ENCODE data around the gene POLR2L. TPM values are rescaled to one million over a fixed set of nuclear protein-coding genes. Genes with fewer than 3 reads are reported as not detected.

POLR2L gene
- polyA plus RNA-seq, 1 of the 3 experiments (the other 2 are of a cell fraction) = 540 TPM

- Histone ChIP-seq H3K9me2 (no peaks in the 10 kb centered on the region), H3K9ac (no peak overlapping the region), H3K36me3 (replicated peaks in 1 of 2; ENCODE audit: control insufficient read depth in 1 of 2, insufficient read depth in 2 of 2, low read length in 1 of 2) (peaks cover 0 to 13% of the 10 kb centered on the region in 2 experiments), H3K4me1 (ENCODE audit: control insufficient read depth in 1 of 2, insufficient read depth in 2 of 2, low read depth in 1 of 2, low read length in 1 of 2) (no peaks in the 10 kb centered on the region), H3K27me3 (ENCODE audit: insufficient read depth) (no peaks in the 10 kb centered on the region), H2AFZ (ENCODE audit: low read depth) (no peak overlapping the region), H3K27ac (ENCODE audit: low read depth in 2 of 2, low read length in 1 of 2) (no peak overlapping the region), H3K9me3 (no peaks in the 10 kb centered on the region), H3F3A (replicated peaks; ENCODE audit: insufficient read depth) (peaks cover 3% of the 10 kb centered on the region), H3K4me3 (ENCODE audit: low read depth in 2 of 2, low read length in 1 of 2) (no peak overlapping the region), H4K20me1 (ENCODE audit: insufficient read depth) (no peaks in the 10 kb centered on the region), H3K79me2 (ENCODE audit: insufficient read depth) (no peaks in the 10 kb centered on the region), H3K4me2 (no peak overlapping the region)
- DNase-seq = no peak
- ChIA-PET CTCF (interaction anchor here (0.8 kb wide), 1 partner anchor 32 kb away, joined by 3 read pairs; no protein-coding TSS in a partner anchor), POLR2A (no interaction called here)
- 100% methylated on average over 1 of the region's 10 CpGs for WGBS (ENCODE audit: low lambda C conversion rate)
- TF ChIP-seq YY1 (IDR thresholded peaks at IDR 0.05; ENCODE audit: low read depth) (no peak), REST (IDR thresholded peaks at IDR 0.05; ENCODE audit: low read depth, low read length) (no peak)
Measured at GRCh38 chr11:883527-883926, 41.2 kb upstream of the POLR2L start.

- Histone ChIP-seq H3K4me2 (no peak overlapping the region), H4K20me1 (ENCODE audit: insufficient read depth) (no peaks in the 10 kb centered on the region), H3K27me3 (ENCODE audit: insufficient read depth) (no peaks in the 10 kb centered on the region), H2AFZ (ENCODE audit: low read depth) (no peak overlapping the region), H3F3A (replicated peaks; ENCODE audit: insufficient read depth) (peaks cover 3% of the 10 kb centered on the region), H3K4me1 (ENCODE audit: control insufficient read depth in 1 of 2, insufficient read depth in 2 of 2, low read depth in 1 of 2, low read length in 1 of 2) (no peaks in the 10 kb centered on the region), H3K9ac (no peak overlapping the region), H3K27ac (ENCODE audit: low read depth in 2 of 2, low read length in 1 of 2) (no peak overlapping the region), H3K9me2 (no peaks in the 10 kb centered on the region), H3K4me3 (ENCODE audit: low read depth in 2 of 2, low read length in 1 of 2) (no peak overlapping the region), H3K9me3 (no peaks in the 10 kb centered on the region), H3K79me2 (ENCODE audit: insufficient read depth) (no peaks in the 10 kb centered on the region), H3K36me3 (replicated peaks in 1 of 2; ENCODE audit: control insufficient read depth in 1 of 2, insufficient read depth in 2 of 2, low read length in 1 of 2) (peaks cover 0 to 6% of the 10 kb centered on the region in 2 experiments)
- ChIA-PET POLR2A (no interaction called here), CTCF (no interaction called here)
- no peak for DNase-seq
- 97% methylated on average over 12 of the region's 14 CpGs for WGBS (ENCODE audit: low lambda C conversion rate)
- no peak for TF ChIP-seq TCF12 (IDR thresholded peaks at IDR 0.05)
- no peak for TF ChIP-seq RCOR1 (IDR thresholded peaks at IDR 0.05; ENCODE audit: low read length)
- TF ChIP-seq RXRA (IDR thresholded peaks at IDR 0.05; ENCODE audit: borderline replicate concordance, low read depth) = no peak
- no peak for TF ChIP-seq JUND (IDR thresholded peaks at IDR 0.05)
- no peak for TF ChIP-seq RAD21 (IDR thresholded peaks at IDR 0.05; ENCODE audit: low read length)
- TF ChIP-seq RFX5 (IDR thresholded peaks at IDR 0.05; ENCODE audit: low read length) = no peak
- TF ChIP-seq ZBTB33 (IDR thresholded peaks at IDR 0.05; ENCODE audit: borderline replicate concordance, low read depth) = no peak
- TF ChIP-seq TAF1 (IDR thresholded peaks at IDR 0.05; ENCODE audit: borderline replicate concordance, low read depth, low read length) = no peak
- no peak for TF ChIP-seq NFIC (IDR thresholded peaks at IDR 0.05; ENCODE audit: borderline replicate concordance)
- no peak for TF ChIP-seq PBX3 (IDR thresholded peaks at IDR 0.05)
- no peak for TF ChIP-seq FOXM1 (IDR thresholded peaks at IDR 0.05; ENCODE audit: low read depth)
- no peak for TF ChIP-seq YY1 (IDR thresholded peaks at IDR 0.05; ENCODE audit: low read depth)
- TF ChIP-seq NRF1 (IDR thresholded peaks at IDR 0.05; ENCODE audit: low read depth, low read length) = no peak
- no peak for TF ChIP-seq SIN3A (IDR thresholded peaks at IDR 0.05; ENCODE audit: borderline replicate concordance, low read depth, low read length)
Measured at GRCh38 chr11:882596-882995, 40.3 kb upstream of the POLR2L start.

Data from SK-N-SH (cell line).